Measurements from ENCODE around the gene C3orf85. TPM values are rescaled to one million over a fixed set of nuclear protein-coding genes. Genes with fewer than 3 reads are reported as not detected.

The C3orf85 gene
- total RNA-seq, 1 donor from 2014 or later = not detected

DNA sequence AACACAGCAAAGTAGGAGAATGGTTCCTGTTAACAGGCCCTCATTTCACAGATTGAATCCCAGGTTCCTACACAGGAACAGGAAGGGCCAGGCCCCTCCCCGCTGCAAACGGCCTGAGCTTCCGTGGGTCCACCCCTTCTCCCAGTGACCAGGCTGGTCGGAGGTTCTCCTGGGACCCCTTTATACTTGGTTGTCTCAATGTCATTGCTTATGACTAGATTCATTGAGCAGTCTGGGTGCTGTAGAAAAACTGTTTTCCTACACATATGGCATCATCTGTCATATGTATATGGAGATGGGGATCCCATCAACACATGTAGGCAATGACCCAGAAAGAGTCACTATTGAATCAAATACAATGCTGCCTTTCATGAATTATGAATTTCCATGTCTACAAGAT, 3.8 kb downstream of the C3orf85 start:
- intact Hi-C loops (cut with micrococcal nuclease) = no loop called here
- no peak for ATAC-seq
- no peak for DNase-seq

DNA sequence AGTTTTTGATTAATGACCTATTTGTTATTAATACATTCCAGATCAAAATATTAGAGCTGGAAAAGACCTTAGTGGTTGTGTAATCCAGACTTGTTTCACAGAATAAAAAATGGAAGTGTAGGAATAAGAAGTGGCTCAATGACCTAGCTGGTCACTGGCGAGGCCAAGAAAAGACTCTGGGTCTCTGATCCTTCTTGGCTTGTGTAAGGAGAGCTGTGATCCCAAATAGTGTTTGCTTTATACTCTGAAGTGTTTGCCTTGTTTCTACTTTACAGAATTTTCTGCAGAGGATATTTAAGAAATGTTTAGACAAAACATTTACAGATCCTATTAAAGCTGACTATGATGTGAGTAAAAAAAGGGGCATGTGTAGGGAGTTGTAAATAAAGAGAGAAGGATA, 7.1 kb downstream of the C3orf85 start:
- intact Hi-C loops (cut with micrococcal nuclease) = no loop called here
- DNase-seq (no peak), ATAC-seq (no peak)

- ATAC-seq (no peak), DNase-seq (no peak)
- intact Hi-C loops (cut with micrococcal nuclease) = no loop called here
Measured at GRCh38 chr3:109149078-109149477, 12.6 kb downstream of the C3orf85 start.

DNA sequence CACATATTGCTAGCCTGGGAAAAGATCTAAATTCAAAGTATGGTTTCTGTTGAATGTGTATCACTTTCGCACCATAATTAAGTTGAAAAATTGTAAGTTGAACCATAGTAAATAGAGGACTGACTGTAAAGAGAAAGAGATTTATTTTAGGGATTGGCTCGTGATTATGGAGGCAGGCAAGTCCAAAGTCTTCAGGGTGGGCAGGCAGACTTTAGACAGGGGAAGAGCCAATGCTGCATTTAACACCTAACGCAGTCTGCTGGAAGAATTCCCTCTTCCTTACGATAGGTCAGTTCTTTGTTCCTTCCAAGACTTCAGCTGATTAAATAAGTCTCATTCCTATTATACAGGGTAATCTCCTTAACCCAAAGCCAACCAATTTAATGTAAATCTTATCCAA, 15.8 kb downstream of the C3orf85 start:
- intact Hi-C loops (cut with micrococcal nuclease) = no loop called here
- DNase-seq (no peak), ATAC-seq (no peak)

DNA sequence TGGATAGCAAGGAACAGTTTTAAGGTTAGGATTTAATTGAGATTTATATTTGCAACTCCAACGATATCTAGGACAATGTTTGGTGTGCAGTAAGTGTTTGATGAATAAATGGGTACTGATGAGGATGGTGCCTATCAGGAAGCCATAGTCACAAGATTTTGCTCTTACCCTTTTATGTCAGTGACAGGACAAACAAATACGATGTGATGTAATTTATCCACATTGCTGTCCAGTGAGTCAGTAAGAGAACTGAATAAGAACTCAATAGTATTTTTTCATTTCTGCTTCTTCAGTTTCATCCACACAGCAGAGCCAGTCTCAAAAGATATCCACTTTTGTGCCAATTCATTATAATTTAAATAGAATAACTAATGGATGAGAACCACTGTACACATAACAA, 18.5 kb downstream of the C3orf85 start:
- no peak for ATAC-seq
- intact Hi-C loops (cut with micrococcal nuclease) = no loop called here
- DNase-seq = no peak

- no peak for DNase-seq
- intact Hi-C loops (cut with micrococcal nuclease) = no loop called here
- no peak for ATAC-seq
Measured at GRCh38 chr3:109155828-109156227, 19.3 kb downstream of the C3orf85 start.

DNA sequence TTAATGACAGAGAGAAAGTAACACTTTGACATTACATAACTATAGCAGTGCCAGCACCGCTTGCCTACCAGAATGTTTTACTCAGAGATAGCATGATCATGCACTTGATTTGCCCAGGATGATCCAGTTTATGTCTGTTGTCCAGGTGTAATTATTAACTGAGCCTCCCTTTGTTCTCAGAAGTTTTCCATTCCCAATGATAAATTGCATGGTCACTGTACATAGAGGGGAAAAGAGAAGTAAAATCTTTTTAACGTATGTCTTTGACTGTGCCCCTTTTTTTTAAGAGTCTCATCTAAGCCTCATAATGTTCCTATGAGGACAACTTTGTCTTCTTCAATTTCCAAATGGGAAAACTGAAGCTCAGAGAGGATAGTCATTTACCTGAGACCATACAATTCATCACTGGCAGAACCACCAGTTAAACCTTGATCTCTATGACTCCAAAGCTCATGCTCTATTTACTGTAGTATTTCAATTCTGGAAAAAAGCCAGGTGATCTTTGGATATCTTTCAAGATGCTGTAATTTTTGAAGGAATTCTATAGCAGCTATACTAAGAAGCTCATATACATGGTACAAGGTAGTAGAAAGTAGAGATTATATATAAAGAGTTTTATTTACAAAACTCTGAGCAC, 25.1 kb downstream of the C3orf85 start:
- no peak for ATAC-seq
- intact Hi-C loops (cut with micrococcal nuclease) = no loop called here
- no peak for DNase-seq

- ATAC-seq (no peak), DNase-seq (no peak)
- intact Hi-C loops (cut with micrococcal nuclease) = no loop called here
Measured at GRCh38 chr3:109165905-109166304, 29.4 kb downstream of the C3orf85 start.

DNA sequence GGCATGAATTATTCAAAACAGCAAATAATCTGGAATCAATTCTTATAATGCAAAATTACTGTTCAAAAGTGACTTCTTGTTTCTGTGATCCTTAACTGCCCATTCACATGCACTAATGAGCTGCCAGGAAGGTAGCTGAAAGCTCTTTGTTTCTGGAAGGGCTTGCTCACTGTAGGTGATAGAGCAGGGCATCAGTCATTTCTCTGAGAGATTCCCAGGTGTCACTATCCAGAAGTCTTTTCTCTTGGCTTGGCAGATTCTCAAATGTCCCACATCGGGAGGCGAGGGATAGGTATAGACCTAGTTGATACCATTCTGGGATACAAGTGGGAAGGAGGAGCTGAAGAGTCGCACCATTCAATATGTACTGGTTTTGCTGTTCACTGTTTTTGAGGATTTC, 35.0 kb downstream of the C3orf85 start:
- no peak for ATAC-seq

DNA sequence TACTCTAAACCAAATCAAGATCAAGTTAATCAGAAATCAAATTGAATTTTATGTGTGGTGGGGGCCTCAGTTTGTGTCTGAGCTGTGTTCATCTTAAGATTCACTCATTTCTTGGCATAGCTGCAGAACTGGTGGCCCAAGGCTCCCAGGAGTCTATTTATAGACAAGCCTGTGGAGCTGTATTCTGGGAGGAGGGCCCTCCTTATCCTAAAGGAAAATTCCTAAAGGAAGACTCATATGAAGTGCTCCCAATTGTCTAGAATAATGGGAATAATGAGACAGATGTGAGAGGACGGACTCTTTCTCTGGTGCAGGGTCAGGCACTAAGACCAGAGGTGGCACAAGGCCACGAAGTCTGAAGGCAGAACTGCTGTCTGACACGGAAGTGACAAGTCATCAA, 38.9 kb downstream of the C3orf85 start:
- ATAC-seq = no peak

More for the DNA sequence above, 35.0 kb downstream of the C3orf85 start:
- intact Hi-C loops (cut with micrococcal nuclease) = no loop called here
- no peak for DNase-seq

DNA sequence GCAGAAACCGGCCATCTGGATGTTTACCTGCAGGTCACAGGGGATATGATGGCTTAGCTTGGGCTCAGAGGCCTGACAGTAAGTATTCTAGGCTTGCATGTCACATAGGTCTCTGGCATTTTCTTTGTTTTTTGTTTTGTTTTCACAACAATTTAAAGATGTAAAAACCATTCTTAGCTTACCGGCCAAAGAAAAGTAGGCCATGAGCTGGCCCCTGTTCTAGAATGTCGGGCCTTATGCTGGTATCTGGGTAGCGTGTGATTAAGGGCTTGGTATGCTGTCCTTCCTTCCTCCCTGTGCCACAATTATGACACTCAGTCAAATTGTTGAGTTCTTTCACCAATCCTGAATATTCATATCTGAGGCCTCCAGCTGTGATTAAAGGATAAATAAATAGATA, 40.2 kb downstream of the C3orf85 start:
- no peak for DNase-seq
- intact Hi-C loops (cut with micrococcal nuclease) = no loop called here

More for the DNA sequence above, 38.9 kb downstream of the C3orf85 start:
- intact Hi-C loops (cut with micrococcal nuclease) = no loop called here
- DNase-seq = no peak

DNA sequence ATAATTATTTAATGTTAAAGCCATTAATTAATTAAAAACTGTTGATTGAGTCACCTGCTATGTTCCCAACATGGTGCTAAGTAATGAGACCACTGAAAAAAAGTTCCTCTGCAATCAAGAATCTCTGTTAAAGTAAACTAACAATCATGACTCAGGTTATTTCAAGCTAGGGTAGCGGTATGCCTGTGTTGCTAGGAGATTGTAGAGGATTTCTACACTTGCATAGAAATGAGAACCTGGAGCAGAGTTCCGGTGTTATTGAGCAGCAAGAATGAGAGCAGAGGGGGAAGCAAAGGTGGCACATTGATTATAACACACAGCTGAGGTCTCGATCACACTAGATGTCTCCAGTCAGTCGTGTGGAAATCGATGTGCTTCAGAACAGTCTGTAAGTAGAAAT, 41.4 kb downstream of the C3orf85 start:
- ATAC-seq = no peak
- intact Hi-C loops (cut with micrococcal nuclease) = no loop called here

More for the DNA sequence above, 40.2 kb downstream of the C3orf85 start:
- ATAC-seq = no peak

DNA sequence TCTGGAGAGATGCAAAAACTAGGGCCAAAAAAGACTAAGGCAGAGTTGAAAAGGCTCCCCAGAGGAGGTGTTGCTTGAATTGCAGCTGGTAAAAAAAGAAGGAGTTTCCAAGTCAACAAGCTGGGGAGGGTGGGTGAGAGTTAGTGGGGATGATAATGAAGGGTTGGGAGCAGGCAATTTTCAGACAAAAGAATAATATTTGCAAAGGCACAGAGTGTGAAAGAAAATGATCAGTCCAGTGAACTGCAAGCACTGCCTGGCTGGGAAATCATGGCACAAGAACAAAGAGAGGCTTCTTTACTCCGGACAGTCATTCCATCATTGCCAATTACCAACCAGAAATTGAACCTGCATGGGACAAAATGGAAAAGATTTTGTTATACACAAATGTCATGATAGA, 42.2 kb downstream of the C3orf85 start:
- intact Hi-C loops (cut with micrococcal nuclease) = no loop called here
- DNase-seq (no peak), ATAC-seq (no peak)

More for the DNA sequence above, 41.4 kb downstream of the C3orf85 start:
- DNase-seq = no peak

DNA sequence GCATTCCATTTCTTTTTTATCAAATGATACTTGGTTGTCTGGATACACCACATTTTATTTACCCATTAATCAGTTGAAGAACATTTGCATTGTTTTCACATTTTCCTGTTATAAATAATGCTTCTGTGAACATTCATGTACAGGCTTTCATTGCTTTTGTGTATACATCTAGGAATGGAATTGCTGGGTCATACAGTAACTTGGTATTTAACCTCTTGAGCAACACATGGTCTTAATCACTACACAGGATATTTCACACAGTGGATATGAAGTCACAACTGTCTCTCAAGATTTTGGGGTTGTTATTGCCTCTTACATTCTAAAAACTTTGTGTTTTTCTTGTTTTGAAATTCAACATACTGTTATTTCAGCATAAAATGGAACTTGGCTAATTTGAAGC, 48.2 kb downstream of the C3orf85 start:
- intact Hi-C loops (cut with micrococcal nuclease) = no loop called here
- no peak for ATAC-seq

GRCh38 chr3:109187390-109187789, 50.9 kb downstream of the C3orf85 start:
- ATAC-seq (no peak), DNase-seq (no peak)
- intact Hi-C loops (cut with micrococcal nuclease) = no loop called here

More for the DNA sequence above, 48.2 kb downstream of the C3orf85 start:
- DNase-seq = no peak

DNA sequence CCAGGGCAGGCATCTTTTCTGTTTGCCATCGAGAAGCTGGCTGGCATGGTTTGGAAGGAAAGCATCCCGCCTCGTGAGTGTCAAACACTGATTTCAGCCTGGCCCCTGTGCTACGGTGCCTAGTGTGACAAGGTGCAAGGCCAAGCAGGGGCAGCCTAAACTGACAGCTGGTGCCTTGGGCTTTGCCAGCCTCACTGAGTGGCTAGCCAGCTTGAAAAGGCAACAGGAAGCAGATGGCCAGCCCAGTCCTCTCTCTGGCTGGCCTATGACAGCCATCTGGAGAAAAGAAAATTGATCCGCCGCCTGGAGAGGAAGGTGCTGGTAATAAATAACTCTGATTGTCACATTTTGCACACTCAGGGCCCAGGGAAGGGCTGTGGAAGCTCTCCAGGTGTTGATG, 52.2 kb downstream of the C3orf85 start:
- ATAC-seq (no peak), DNase-seq (no peak)
- intact Hi-C loops (cut with micrococcal nuclease) = no loop called here

DNA sequence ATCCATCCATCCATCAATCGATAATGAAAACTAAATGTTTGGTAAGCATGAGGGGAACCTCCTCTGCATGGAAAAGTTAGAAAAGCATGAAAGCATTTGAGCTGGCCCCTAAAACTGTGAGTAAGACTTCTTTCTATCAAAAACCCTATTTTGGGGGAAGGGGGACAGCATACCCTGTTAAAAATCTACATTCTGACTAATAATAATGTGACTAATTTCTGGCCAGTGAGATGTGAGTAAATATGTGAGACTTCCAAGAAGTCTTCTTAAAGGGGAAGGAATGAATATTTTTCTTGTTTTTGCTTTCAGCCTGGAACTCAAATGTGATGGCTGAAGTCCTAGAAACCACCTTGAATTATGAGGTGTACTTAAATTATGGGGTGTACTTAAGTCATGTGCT, 54.9 kb downstream of the C3orf85 start:
- intact Hi-C loops (cut with micrococcal nuclease) = no loop called here
- DNase-seq (no peak), ATAC-seq (no peak)

DNA sequence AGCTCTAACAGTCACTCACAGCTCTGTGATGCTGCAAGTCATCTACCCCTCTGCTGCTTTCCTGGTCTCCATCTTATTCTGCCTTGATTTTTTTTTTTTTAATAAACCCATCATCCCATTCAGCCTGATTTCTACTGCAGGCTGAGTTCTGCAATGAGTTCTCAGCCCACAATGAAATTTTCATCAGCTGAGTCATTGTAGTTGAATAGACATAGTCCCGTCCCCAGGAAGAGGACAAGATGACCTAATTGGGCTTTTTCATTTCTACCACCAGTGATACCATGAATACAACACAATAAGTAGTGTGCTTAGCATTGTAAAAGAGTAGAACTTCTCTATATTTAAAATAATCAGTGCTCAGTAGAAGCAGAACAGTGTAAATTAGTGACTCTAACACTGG, 59.3 kb downstream of the C3orf85 start:
- no peak for ATAC-seq
- DNase-seq = no peak
- intact Hi-C loops (cut with micrococcal nuclease) = no loop called here
